DOHH2 (cell line): ENCODE results near the gene BLOC1S4.

Experiments used
- EZH2phosphoT487 ChIP-seq: fragments of 200-600 bp; sonication (generic); IDR thresholded peaks from 2 replicates; pipeline ENCODE4 v1.6.1; 2017; ENCODE audit warnings: borderline replicate concordance, mild to moderate bottlenecking, antibody characterized with exemption, low read length, moderate library complexity, mixed read lengths
- TF ChIP-seq, protein P1 (sequence below): fragments of 200-600 bp; sonication (generic); IDR thresholded peaks from one replicate; pipeline ENCODE4 v1.5.1; 2014; ENCODE audit warnings: antibody characterized with exemption, mild to moderate bottlenecking, low read depth, low read length; ENCODE audit not compliant: poor library complexity, severe bottlenecking

DNA sequence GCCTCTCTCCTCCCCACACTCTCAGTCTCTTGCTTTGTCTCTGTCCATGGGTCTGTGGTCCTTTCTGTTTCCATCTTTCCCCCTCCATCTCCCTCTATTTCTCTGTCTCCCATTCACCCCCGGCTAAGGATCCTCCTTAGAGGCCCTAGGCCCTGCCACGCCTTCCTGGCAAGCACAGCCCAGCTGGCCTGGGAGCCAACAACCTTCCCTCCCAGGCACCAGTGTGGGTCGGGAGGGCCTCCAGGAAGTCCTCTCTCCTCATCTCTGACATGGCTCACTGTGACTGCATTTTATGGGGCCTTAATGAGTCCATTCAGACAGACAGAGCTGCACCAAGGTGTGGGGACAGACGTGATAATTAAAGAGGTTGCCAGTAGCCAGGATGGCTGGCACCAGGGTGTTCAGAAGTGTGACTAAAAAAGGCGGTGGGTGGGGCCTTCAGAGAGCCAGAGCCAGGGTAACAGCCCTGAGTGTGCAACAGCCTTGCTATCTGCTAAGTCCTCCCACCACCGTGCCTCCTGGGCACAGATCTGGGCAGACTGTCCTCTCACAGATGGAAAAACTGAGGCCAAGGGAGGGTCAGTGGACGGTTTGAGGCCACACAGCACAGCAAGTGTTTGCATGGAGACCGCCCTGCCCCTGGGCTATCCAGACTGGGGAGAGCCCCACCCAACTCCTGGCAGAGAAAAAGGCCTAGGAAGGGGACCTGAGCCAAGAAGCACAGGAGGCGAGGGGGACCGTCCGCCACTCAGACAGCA, 31.5 kb downstream of the BLOC1S4 start:
- TF ChIP-seq, protein P1, sequence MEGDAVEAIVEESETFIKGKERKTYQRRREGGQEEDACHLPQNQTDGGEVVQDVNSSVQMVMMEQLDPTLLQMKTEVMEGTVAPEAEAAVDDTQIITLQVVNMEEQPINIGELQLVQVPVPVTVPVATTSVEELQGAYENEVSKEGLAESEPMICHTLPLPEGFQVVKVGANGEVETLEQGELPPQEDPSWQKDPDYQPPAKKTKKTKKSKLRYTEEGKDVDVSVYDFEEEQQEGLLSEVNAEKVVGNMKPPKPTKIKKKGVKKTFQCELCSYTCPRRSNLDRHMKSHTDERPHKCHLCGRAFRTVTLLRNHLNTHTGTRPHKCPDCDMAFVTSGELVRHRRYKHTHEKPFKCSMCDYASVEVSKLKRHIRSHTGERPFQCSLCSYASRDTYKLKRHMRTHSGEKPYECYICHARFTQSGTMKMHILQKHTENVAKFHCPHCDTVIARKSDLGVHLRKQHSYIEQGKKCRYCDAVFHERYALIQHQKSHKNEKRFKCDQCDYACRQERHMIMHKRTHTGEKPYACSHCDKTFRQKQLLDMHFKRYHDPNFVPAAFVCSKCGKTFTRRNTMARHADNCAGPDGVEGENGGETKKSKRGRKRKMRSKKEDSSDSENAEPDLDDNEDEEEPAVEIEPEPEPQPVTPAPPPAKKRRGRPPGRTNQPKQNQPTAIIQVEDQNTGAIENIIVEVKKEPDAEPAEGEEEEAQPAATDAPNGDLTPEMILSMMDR = no peak
- no peak for TF ChIP-seq EZH2phosphoT487
